Thoracic aorta (tissue), 2 donors: Measurements from ENCODE around the gene GASK1A. TPM values are rescaled to one million over a fixed set of nuclear protein-coding genes. Genes with fewer than 3 reads are reported as not detected.

Source experiments
- ATAC-seq: fragments of 150-250 bp; one replicate; pipeline ENCODE4 v1.8.0; 2017; ENCODE audit warnings: low read depth; ENCODE audit not compliant: insufficient number of reproducible peaks, low FRiP score
- DNase-seq: peaks from one replicate; pipeline ENCODE4 v3.0.0-alpha.2; 2020; ENCODE audit warnings: low spot score
- H3K27ac ChIP-seq, 2 donors: fragments of 200-600 bp; sonication (generic); 1 replicate in 1 of 2; 2 replicates in 1 of 2; pipeline ENCODE4 v1.5.1; 2016; ENCODE audit warnings: mild to moderate bottlenecking in 2 of 2, moderate library complexity in 2 of 2
- H3K27me3 ChIP-seq: fragments of 200-600 bp; sonication (generic); replicated peaks from 2 replicates; pipeline ENCODE4 v1.6.0; 2016; ENCODE audit warnings: mild to moderate bottlenecking; ENCODE audit not compliant: insufficient read depth
- H3K36me3 ChIP-seq: fragments of 200-600 bp; sonication (generic); one replicate; pipeline ENCODE4 v1.5.1; 2016
- H3K4me1 ChIP-seq, 2 donors: fragments of 200-600 bp; sonication (generic); 1 replicate in 1 of 2; 2 replicates in 1 of 2; pipeline versions ENCODE4 v1.5.1 to v1.6.0; 2016; ENCODE audit warnings: low read depth in 2 of 2, mild to moderate bottlenecking in 1 of 2; ENCODE audit not compliant: control insufficient read depth in 1 of 2
- H3K4me3 ChIP-seq: fragments of 200-600 bp; sonication (generic); 2 replicates; pipeline ENCODE4 v1.5.1; 2016; ENCODE audit warnings: mild to moderate bottlenecking
- H3K9me3 ChIP-seq: fragments of 200-600 bp; sonication (generic); 2 replicates; pipeline ENCODE4 v1.5.1; 2016
- total RNA-seq, 2 donors: library from RNA; depleted of rRNA; stranded (reverse); fragments of >200 nt; gene quantifications; one replicate each; pipeline versions ENCODE4 v1.1.0 to v1.2.3, GENCODE V29; 2016
- TF ChIP-seq, protein P1 (sequence below): fragments of 200-600 bp; sonication (generic); IDR thresholded peaks from one replicate; pipeline ENCODE4 v1.5.1; 2019; ENCODE audit warnings: antibody characterized with exemption

Gene GASK1A
- total RNA-seq, result 10 to 100 TPM; 10.2 to 37.3 TPM

DNA sequence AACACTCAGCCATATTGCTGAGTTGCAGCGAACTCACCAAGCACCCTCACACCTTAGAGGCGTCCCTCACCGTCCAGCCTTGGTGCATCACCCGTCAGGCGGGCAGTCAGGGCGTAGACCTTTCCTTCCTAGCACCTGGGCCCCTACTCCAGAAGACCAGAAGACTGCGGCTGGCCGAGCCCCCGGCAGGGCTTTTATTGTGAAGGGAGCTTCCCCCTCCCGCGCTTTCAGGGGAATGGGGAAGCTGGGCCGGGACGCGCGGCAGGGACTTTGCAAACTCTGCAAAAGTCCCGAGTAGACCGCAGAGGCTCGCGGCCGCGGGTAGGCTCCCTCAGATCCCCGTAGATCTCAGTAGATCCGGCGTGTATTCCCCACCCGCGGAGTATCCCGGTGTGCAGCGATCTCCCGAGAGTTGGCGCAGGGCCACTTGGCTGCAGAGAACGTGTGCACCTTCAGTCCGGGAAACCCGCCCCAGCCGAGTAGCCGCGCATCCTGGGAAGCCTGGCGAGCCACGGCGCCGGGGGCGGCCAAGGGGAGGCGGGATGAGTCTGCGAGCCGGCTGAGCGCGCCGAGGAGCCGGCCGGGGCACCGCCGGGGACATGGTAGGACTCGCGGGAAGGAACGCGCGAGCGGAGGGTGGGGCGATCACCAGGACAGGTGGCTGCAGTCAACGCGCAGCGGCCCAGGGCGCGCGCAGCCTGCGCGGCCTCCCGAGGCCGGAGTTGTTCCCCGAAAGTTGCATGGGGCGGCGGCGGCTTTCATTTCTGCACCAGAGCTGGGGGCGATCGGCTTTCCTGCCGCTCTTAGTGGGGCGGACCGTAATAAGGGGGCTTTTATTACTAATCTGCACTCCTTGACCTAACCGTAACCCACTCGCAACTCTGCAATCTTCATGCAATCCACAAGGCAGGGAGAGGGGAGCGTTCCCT, at the start of gene GASK1A:
Gene GASK1A, plus strand, starts transcription at position 268 of the 929 bp plus-strand sequence. Its CDS starts 332 bp downstream, at position 600.
- peak within 1 kb of the TSS; percentile 81 for H3K4me3 ChIP-seq
- peak within 1 kb of the TSS in 1 of 2 donors; percentile 29 for H3K27ac ChIP-seq
- no peaks in the 10 kb centered on the region for H3K27me3 ChIP-seq

DNA sequence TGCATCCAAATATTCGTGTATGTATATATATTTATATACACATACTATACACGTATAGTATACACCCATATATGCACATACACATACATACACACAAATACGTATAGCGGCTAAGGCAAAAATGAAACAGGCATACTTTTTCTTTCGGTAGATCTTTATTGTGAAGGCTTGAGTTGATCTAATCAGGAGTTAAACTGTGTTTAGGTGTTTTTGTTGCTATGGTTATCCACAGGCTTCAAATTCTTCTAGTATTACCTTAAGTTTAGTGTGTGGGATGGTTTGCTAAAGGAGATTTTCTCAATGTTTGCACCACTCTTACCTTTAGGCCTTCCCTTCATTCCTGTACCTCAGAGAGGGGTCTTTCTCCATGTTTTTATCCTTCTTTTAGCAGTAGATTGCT, 45.0 kb upstream of the GASK1A start:
- H3K27me3 ChIP-seq, result no peaks in the 10 kb centered on the region
- DNase-seq (no peak), ATAC-seq (no peak)
- no peaks in the 10 kb centered on the region for H3K4me1 ChIP-seq
- H3K27ac ChIP-seq, result no peak overlapping the region
- no peaks in the 10 kb centered on the region for H3K9me3 ChIP-seq
- no peaks in the 10 kb centered on the region for H3K36me3 ChIP-seq
- no peak overlapping the region for H3K4me3 ChIP-seq
- TF ChIP-seq, protein P1, sequence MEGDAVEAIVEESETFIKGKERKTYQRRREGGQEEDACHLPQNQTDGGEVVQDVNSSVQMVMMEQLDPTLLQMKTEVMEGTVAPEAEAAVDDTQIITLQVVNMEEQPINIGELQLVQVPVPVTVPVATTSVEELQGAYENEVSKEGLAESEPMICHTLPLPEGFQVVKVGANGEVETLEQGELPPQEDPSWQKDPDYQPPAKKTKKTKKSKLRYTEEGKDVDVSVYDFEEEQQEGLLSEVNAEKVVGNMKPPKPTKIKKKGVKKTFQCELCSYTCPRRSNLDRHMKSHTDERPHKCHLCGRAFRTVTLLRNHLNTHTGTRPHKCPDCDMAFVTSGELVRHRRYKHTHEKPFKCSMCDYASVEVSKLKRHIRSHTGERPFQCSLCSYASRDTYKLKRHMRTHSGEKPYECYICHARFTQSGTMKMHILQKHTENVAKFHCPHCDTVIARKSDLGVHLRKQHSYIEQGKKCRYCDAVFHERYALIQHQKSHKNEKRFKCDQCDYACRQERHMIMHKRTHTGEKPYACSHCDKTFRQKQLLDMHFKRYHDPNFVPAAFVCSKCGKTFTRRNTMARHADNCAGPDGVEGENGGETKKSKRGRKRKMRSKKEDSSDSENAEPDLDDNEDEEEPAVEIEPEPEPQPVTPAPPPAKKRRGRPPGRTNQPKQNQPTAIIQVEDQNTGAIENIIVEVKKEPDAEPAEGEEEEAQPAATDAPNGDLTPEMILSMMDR, result no peak

More for the DNA sequence above, at the start of gene GASK1A:
- no peaks in the 10 kb centered on the region for H3K36me3 ChIP-seq
- H3K9me3 ChIP-seq, result no peaks in the 10 kb centered on the region
- DNase-seq (no peak), ATAC-seq (no peak)
- TF ChIP-seq, protein P1, result no peak
- peaks cover 0 to 33% of the 10 kb centered on the region in 2 donors for H3K4me1 ChIP-seq

DNA sequence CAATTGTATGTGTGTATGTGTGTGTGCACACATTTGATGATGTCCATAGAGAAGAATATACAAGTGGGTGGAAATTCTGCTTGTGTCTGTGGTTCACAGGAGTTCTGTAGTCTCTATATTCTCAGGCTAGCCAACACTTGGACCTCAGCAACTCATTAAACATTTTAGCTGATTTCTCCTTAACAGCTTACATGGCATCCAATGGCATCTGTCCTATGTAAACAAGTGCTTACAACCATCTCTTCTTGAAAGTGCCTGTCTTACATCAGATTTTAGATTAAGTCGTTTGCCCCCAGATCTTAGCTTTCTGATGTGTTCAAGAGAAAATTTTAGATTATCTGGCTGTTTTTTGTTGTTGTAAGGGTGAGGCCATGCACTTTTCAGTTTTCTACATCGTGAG, 44.2 kb upstream of the GASK1A start:
- no peaks in the 10 kb centered on the region for H3K36me3 ChIP-seq
- H3K9me3 ChIP-seq, result no peaks in the 10 kb centered on the region
- no peak overlapping the region for H3K27ac ChIP-seq
- H3K4me3 ChIP-seq, result no peak overlapping the region
- TF ChIP-seq, protein P1, result no peak
- no peak for DNase-seq
- H3K27me3 ChIP-seq, result no peaks in the 10 kb centered on the region
- ATAC-seq, result no peak
- no peaks in the 10 kb centered on the region for H3K4me1 ChIP-seq

DNA sequence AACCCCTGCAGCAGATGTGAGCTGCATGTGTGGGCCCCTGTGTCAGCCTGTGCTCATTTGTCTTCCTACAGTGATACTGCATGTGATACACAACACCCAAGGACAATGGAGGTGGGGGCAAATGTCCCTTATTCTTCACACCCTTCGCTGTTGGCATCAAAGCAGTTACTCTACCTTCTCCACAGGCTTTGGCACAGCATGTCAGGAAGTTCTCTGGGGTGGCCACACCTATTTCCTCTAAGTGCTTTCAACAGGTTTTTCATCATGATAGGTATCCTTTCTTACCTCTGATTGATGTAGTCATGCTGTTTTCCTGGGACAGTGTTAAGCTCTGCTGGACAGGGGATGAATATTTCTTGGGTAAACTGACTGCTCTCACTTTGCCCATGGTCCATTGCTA, 43.6 kb upstream of the GASK1A start:
- Histone ChIP-seq H3K4me3 (no peak overlapping the region), H3K36me3 (no peaks in the 10 kb centered on the region)
- DNase-seq, result no peak

More for the DNA sequence above, 43.6 kb upstream of the GASK1A start:
- Histone ChIP-seq H3K27ac (no peak overlapping the region), H3K9me3 (no peaks in the 10 kb centered on the region), H3K4me1 (no peaks in the 10 kb centered on the region), H3K27me3 (no peaks in the 10 kb centered on the region)
- ATAC-seq, result no peak
- TF ChIP-seq, protein P1, result no peak
